ENCODE results near the gene TRABD2B.

DNA sequence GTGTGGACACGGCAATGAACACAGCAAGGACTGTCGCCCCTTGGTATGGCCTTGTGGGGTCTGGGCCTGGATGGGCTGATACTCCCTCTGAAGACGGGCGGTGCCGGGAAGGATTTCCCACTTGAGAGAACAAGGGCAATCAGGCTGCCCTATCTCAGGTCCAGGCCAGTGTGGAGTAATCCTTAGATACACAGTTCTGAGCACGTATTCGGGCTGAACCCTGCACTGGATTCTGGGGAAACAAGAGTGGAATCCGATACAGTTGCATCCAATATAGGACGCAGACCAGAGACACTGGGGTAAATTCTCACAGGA, 177.7 kb downstream of the TRABD2B start:
- TF ChIP-seq, protein P1, sequence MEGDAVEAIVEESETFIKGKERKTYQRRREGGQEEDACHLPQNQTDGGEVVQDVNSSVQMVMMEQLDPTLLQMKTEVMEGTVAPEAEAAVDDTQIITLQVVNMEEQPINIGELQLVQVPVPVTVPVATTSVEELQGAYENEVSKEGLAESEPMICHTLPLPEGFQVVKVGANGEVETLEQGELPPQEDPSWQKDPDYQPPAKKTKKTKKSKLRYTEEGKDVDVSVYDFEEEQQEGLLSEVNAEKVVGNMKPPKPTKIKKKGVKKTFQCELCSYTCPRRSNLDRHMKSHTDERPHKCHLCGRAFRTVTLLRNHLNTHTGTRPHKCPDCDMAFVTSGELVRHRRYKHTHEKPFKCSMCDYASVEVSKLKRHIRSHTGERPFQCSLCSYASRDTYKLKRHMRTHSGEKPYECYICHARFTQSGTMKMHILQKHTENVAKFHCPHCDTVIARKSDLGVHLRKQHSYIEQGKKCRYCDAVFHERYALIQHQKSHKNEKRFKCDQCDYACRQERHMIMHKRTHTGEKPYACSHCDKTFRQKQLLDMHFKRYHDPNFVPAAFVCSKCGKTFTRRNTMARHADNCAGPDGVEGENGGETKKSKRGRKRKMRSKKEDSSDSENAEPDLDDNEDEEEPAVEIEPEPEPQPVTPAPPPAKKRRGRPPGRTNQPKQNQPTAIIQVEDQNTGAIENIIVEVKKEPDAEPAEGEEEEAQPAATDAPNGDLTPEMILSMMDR (IDR thresholded peaks at IDR 0.05) = no peak
- no peak for TF ChIP-seq POLR2AphosphoS5 (IDR thresholded peaks at IDR 0.05)

Measured in prostate gland (tissue), 2 donors.